GM12878 (cell line): ENCODE measurements around the gene HEG1. TPM values are rescaled to one million over a fixed set of nuclear protein-coding genes. Genes with fewer than 3 reads are reported as not detected.

ENCODE experiments used
- BACH1 ChIP-seq: fragments of 450-650 bp; IDR thresholded peaks from 2 replicates; pipeline ENCODE4 v1.6.1; 2017; ENCODE audit warnings: mild to moderate bottlenecking, borderline replicate concordance
- BMI1 ChIP-seq: fragments of 450-650 bp; IDR thresholded peaks from 2 replicates; pipeline ENCODE4 v1.6.1; 2016; ENCODE audit warnings: mild to moderate bottlenecking, moderate library complexity, borderline replicate concordance
- GABPA ChIP-seq: IDR thresholded peaks from 2 replicates; pipeline ENCODE4 v1.6.1; 2014; ENCODE audit warnings: antibody characterized with exemption, low read depth, mild to moderate bottlenecking, inconsistent platforms
- GATAD2B ChIP-seq: fragments of 450-650 bp; conservative IDR thresholded peaks from 2 replicates; pipeline ENCODE4 v1.6.1; 2017; ENCODE audit warnings: low read depth, mild to moderate bottlenecking, moderate library complexity
- IKZF1 ChIP-seq: fragments of 450-650 bp; conservative IDR thresholded peaks from 2 replicates; pipeline ENCODE4 v1.6.1; 2017; ENCODE audit warnings: antibody characterized with exemption, mild to moderate bottlenecking
- JUNB ChIP-seq: IDR thresholded peaks from 2 replicates; pipeline ENCODE4 v1.6.1; 2016; ENCODE audit warnings: antibody characterized with exemption, mild to moderate bottlenecking
- NR2C2 ChIP-seq: IDR thresholded peaks from 2 replicates; pipeline ENCODE4 v1.6.1; 2011; ENCODE audit warnings: borderline replicate concordance, low read depth; ENCODE audit not compliant: control insufficient read depth, insufficient read length
- POU2F2 ChIP-seq: IDR thresholded peaks from 3 replicates; pipeline ENCODE4 v1.6.1; 2011; ENCODE audit warnings: low read depth, mild to moderate bottlenecking, low read length, borderline replicate concordance
- RFX5 ChIP-seq: IDR thresholded peaks from 2 replicates; pipeline ENCODE4 v1.6.1; 2011; ENCODE audit warnings: low read depth, low read length, improper control_type of control experiment
- SMC3 ChIP-seq: IDR thresholded peaks from 2 replicates; pipeline ENCODE4 v1.6.1; 2011; ENCODE audit warnings: low read length, improper control_type of control experiment, borderline replicate concordance
- STAT1 ChIP-seq: fragments of 450-650 bp; conservative IDR thresholded peaks from 2 replicates; pipeline ENCODE4 v1.6.1; 2014; ENCODE audit warnings: antibody characterized with exemption, mild to moderate bottlenecking
- STAT3 ChIP-seq: IDR thresholded peaks from 2 replicates; pipeline ENCODE4 v1.6.1; 2011; ENCODE audit warnings: low read depth, low read length, improper control_type of control experiment
- ZNF24 ChIP-seq: fragments of 450-650 bp; IDR thresholded peaks from 2 replicates; pipeline ENCODE4 v1.6.1; 2017; ENCODE audit warnings: antibody characterized with exemption, mild to moderate bottlenecking
- ZSCAN29 ChIP-seq: fragments of 450-650 bp; IDR thresholded peaks from 2 replicates; pipeline ENCODE4 v1.6.1; 2017; ENCODE audit warnings: mild to moderate bottlenecking, moderate library complexity
- polyA plus RNA-seq, 11 experiments: library from polyadenylated mRNA; depleted of rRNA in 4 of 11; unstranded in 6 of 11; stranded (reverse) in 5 of 11; fragments of >200 nt; fragmentation: Nextera tagmentation in 4 of 11; fragmentation: Illumina TruSeq in 1 of 11; extraction: Ambion mirVana in 4 of 11; extraction: Trizol in 1 of 11; gene quantifications; 1 replicate in 1 of 11; 2 replicates in 10 of 11; pipeline versions ENCODE4 v1.2.1 to v1.2.3, GENCODE V29; 2011 to 2016; ENCODE audit warnings: inconsistent platforms in 2 of 11, missing spikeins in 2 of 11, low read depth in 1 of 11
- total RNA-seq, 4 experiments: library from RNA; depleted of rRNA in 3 of 4; stranded (reverse); fragments of >200 nt in 3 of 4; fragmentation: Illumina TruSeq in 1 of 4; extraction: Trizol in 1 of 4; gene quantifications; 2 replicates each; pipeline versions ENCODE4 v1.2.1 to v1.2.3, GENCODE V29; 2013 to 2021
- TF ChIP-seq, protein P1 (sequence below): IDR thresholded peaks from 2 replicates; pipeline ENCODE4 v1.6.1; 2011; ENCODE audit warnings: borderline replicate concordance, low read depth, mild to moderate bottlenecking, moderate library complexity, low read length; ENCODE audit not compliant: insufficient read depth, poor library complexity, severe bottlenecking
- TF ChIP-seq, protein P2 (sequence below): IDR thresholded peaks from 2 replicates; pipeline ENCODE4 v1.6.1; 2012; ENCODE audit warnings: improper control_type of control experiment, low read depth, low read length; ENCODE audit not compliant: insufficient replicate concordance
- TF ChIP-seq, protein P3 (sequence below): fragments of 450-650 bp; conservative IDR thresholded peaks from 2 replicates; pipeline ENCODE4 v1.6.1; 2017; ENCODE audit warnings: mild to moderate bottlenecking, moderate library complexity
- TF ChIP-seq, protein P4 (sequence below): IDR thresholded peaks from 2 replicates; pipeline ENCODE4 v1.6.1; 2011; ENCODE audit warnings: low read depth, low read length, improper control_type of control experiment, borderline replicate concordance
- TF ChIP-seq, protein P5 (sequence below): fragments of 450-650 bp; IDR thresholded peaks from 2 replicates; pipeline ENCODE4 v1.6.1; 2017; ENCODE audit warnings: mild to moderate bottlenecking, low read depth, inconsistent platforms; ENCODE audit not compliant: poor library complexity, severe bottlenecking

Gene HEG1
- total and polyA plus RNA-seq, 10 of the 15 experiments (the other 5 are each of a cell fraction or from before 2014, with no cell fraction given), result 2.2 to 32.1 (median 7.6) TPM

DNA sequence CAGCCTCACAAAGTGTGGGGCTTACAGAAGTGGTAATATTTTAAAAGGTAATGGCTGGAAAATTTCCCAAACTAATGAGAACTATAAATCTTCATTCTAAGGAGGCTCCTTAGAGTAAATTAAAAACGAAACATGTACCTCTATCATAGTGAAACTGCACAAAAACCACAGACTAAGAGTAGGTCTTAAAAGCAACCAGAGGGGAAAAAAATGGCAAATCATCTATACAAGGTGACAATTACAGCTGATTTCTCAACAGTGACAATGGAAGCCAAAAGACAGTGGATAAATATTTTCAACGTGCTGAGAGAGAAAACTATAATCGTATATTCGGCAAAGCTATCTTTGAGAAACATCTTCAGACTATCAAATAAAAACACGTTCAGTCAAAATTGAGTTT, 20.6 kb downstream of the HEG1 start (continued):
- TF ChIP-seq IKZF1, result peak; percentile 60
- no peak; the same call in 1 of the 2 replicates for TF ChIP-seq SMC3
- TF ChIP-seq POU2F2, result peak; percentile 76; the same call in 2 of the 3 replicates
- TF ChIP-seq STAT1, result no peak
- TF ChIP-seq, protein P1, sequence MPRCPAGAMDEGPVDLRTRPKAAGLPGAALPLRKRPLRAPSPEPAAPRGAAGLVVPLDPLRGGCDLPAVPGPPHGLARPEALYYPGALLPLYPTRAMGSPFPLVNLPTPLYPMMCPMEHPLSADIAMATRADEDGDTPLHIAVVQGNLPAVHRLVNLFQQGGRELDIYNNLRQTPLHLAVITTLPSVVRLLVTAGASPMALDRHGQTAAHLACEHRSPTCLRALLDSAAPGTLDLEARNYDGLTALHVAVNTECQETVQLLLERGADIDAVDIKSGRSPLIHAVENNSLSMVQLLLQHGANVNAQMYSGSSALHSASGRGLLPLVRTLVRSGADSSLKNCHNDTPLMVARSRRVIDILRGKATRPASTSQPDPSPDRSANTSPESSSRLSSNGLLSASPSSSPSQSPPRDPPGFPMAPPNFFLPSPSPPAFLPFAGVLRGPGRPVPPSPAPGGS, result peak; percentile 34
- 0 out of 2 replicates have a peak, but pooled peaks have one; percentile 9 for TF ChIP-seq GABPA
- TF ChIP-seq, protein P2, sequence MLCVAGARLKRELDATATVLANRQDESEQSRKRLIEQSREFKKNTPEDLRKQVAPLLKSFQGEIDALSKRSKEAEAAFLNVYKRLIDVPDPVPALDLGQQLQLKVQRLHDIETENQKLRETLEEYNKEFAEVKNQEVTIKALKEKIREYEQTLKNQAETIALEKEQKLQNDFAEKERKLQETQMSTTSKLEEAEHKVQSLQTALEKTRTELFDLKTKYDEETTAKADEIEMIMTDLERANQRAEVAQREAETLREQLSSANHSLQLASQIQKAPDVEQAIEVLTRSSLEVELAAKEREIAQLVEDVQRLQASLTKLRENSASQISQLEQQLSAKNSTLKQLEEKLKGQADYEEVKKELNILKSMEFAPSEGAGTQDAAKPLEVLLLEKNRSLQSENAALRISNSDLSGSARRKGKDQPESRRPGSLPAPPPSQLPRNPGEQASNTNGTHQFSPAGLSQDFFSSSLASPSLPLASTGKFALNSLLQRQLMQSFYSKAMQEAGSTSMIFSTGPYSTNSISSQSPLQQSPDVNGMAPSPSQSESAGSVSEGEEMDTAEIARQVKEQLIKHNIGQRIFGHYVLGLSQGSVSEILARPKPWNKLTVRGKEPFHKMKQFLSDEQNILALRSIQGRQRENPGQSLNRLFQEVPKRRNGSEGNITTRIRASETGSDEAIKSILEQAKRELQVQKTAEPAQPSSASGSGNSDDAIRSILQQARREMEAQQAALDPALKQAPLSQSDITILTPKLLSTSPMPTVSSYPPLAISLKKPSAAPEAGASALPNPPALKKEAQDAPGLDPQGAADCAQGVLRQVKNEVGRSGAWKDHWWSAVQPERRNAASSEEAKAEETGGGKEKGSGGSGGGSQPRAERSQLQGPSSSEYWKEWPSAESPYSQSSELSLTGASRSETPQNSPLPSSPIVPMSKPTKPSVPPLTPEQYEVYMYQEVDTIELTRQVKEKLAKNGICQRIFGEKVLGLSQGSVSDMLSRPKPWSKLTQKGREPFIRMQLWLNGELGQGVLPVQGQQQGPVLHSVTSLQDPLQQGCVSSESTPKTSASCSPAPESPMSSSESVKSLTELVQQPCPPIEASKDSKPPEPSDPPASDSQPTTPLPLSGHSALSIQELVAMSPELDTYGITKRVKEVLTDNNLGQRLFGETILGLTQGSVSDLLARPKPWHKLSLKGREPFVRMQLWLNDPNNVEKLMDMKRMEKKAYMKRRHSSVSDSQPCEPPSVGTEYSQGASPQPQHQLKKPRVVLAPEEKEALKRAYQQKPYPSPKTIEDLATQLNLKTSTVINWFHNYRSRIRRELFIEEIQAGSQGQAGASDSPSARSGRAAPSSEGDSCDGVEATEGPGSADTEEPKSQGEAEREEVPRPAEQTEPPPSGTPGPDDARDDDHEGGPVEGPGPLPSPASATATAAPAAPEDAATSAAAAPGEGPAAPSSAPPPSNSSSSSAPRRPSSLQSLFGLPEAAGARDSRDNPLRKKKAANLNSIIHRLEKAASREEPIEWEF, result no peak
- no peak for TF ChIP-seq RFX5
- TF ChIP-seq BMI1, result no peak; the same call in 1 of the 2 replicates
- no peak for TF ChIP-seq BACH1
- TF ChIP-seq STAT3, result no peak
- TF ChIP-seq, protein P3, sequence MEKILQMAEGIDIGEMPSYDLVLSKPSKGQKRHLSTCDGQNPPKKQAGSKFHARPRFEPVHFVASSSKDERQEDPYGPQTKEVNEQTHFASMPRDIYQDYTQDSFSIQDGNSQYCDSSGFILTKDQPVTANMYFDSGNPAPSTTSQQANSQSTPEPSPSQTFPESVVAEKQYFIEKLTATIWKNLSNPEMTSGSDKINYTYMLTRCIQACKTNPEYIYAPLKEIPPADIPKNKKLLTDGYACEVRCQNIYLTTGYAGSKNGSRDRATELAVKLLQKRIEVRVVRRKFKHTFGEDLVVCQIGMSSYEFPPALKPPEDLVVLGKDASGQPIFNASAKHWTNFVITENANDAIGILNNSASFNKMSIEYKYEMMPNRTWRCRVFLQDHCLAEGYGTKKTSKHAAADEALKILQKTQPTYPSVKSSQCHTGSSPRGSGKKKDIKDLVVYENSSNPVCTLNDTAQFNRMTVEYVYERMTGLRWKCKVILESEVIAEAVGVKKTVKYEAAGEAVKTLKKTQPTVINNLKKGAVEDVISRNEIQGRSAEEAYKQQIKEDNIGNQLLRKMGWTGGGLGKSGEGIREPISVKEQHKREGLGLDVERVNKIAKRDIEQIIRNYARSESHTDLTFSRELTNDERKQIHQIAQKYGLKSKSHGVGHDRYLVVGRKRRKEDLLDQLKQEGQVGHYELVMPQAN, result no peak
- TF ChIP-seq GATAD2B, result no peak
- TF ChIP-seq ZNF24, result peak; percentile 75
- no peak for TF ChIP-seq ZSCAN29
- TF ChIP-seq, protein P4, sequence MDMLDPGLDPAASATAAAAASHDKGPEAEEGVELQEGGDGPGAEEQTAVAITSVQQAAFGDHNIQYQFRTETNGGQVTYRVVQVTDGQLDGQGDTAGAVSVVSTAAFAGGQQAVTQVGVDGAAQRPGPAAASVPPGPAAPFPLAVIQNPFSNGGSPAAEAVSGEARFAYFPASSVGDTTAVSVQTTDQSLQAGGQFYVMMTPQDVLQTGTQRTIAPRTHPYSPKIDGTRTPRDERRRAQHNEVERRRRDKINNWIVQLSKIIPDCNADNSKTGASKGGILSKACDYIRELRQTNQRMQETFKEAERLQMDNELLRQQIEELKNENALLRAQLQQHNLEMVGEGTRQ, result no peak
- TF ChIP-seq JUNB, result peak; percentile 93
- TF ChIP-seq NR2C2, result no peak
- TF ChIP-seq, protein P5, sequence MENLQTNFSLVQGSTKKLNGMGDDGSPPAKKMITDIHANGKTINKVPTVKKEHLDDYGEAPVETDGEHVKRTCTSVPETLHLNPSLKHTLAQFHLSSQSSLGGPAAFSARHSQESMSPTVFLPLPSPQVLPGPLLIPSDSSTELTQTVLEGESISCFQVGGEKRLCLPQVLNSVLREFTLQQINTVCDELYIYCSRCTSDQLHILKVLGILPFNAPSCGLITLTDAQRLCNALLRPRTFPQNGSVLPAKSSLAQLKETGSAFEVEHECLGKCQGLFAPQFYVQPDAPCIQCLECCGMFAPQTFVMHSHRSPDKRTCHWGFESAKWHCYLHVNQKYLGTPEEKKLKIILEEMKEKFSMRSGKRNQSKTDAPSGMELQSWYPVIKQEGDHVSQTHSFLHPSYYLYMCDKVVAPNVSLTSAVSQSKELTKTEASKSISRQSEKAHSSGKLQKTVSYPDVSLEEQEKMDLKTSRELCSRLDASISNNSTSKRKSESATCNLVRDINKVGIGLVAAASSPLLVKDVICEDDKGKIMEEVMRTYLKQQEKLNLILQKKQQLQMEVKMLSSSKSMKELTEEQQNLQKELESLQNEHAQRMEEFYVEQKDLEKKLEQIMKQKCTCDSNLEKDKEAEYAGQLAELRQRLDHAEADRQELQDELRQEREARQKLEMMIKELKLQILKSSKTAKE, result peak; percentile 93
